ENCODE data around the gene RGPD8. TPM values are rescaled to one million over a fixed set of nuclear protein-coding genes. Genes with fewer than 3 reads are reported as not detected.

Gene RGPD8
- total RNA-seq, 1 donor from 2014 or later, result 8.6 TPM

DNA sequence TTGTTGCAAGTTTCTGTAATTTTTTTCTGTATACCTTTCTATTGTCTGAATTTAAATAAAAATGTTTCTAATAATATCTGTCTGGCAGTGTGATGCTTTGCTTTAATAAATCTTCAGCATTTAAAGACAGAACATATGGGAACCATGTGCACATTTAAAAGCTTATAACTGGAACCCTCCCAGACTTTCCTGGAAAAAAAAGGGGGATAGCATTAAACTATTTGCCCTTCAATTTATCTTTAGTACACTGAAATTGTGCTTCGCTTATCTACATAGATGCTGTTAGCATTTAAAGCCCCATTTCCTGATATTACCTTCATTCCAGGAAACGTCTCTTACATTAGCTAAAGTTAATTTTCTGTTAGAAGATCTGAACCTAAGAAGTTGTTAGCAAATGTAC, 93.5 kb downstream of the RGPD8 start:
- Mint-ChIP-seq H3K4me3 (ENCODE audit: unreplicated experiment) (no peak overlapping the region), H3K27me3 (ENCODE audit: unreplicated experiment) (no peaks in the 10 kb centered on the region), H3K27ac (ENCODE audit: unreplicated experiment) (no peak overlapping the region), H3K4me1 (ENCODE audit: unreplicated experiment) (no peaks in the 10 kb centered on the region), H3K36me3 (ENCODE audit: unreplicated experiment) (no peaks in the 10 kb centered on the region), H3K9me3 (ENCODE audit: unreplicated experiment) (no peaks in the 10 kb centered on the region)
- TF ChIP-seq, protein P1, sequence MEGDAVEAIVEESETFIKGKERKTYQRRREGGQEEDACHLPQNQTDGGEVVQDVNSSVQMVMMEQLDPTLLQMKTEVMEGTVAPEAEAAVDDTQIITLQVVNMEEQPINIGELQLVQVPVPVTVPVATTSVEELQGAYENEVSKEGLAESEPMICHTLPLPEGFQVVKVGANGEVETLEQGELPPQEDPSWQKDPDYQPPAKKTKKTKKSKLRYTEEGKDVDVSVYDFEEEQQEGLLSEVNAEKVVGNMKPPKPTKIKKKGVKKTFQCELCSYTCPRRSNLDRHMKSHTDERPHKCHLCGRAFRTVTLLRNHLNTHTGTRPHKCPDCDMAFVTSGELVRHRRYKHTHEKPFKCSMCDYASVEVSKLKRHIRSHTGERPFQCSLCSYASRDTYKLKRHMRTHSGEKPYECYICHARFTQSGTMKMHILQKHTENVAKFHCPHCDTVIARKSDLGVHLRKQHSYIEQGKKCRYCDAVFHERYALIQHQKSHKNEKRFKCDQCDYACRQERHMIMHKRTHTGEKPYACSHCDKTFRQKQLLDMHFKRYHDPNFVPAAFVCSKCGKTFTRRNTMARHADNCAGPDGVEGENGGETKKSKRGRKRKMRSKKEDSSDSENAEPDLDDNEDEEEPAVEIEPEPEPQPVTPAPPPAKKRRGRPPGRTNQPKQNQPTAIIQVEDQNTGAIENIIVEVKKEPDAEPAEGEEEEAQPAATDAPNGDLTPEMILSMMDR (IDR thresholded peaks at IDR 0.05), result no peak
- no peak for DNase-seq (ENCODE audit: extremely low spot score, unreplicated experiment)

DNA sequence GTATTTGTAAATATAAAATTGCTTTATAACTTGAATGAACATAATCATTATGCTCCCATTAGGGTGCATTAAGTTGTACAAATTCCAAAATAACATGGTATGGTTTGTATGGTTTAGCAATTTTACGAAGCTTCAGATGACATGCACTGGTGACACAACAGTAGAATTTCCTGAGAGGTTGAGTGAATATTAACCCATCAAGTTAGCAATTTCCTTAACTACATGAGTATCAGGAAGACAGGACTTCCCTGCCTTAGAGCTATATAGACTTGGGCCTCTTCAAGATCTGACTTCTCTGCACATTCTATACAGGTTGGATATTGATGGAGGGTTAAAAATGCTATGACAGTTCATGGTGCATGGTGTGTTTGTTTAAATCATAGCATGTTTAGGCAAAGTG, 97.8 kb downstream of the RGPD8 start:
- Mint-ChIP-seq H3K36me3 (ENCODE audit: unreplicated experiment) (peaks cover 12% of the 10 kb centered on the region), H3K27me3 (ENCODE audit: unreplicated experiment) (no peaks in the 10 kb centered on the region), H3K9me3 (ENCODE audit: unreplicated experiment) (no peaks in the 10 kb centered on the region), H3K27ac (ENCODE audit: unreplicated experiment) (no peak overlapping the region), H3K4me3 (ENCODE audit: unreplicated experiment) (no peak overlapping the region), H3K4me1 (ENCODE audit: unreplicated experiment) (no peaks in the 10 kb centered on the region)
- TF ChIP-seq, protein P1 (IDR thresholded peaks at IDR 0.05), result no peak
- no peak for DNase-seq (ENCODE audit: extremely low spot score, unreplicated experiment)

DNA sequence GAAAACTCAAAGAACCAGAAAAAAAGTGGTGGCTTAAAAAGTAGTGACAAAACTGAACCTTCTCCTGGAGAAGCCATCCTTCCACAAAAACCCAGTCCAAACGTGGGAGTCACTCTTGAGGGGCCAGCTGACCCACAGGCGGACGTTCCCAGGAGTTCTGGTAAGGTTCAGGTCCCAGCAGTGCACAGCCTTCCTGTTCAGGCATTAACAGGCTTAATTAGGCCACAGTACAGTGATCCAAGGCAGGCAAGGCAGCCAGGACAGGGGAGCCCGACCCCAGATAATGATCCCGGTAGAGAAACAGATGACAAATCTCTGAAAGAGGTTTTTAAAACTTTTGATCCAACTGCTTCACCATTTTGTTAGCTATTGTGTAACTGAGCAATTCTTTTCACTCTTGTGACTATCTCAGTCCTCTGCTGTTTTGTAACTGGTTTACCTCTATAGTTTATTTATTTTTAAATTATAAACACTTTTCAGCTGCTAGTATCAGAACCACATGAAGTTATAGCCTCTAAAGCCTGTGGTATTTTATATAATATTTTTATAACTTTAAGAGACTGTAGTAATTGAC, 101.2 kb downstream of the RGPD8 start:
- Mint-ChIP-seq H3K4me1 (ENCODE audit: unreplicated experiment) (no peaks in the 10 kb centered on the region), H3K36me3 (ENCODE audit: unreplicated experiment) (peaks cover 25% of the 10 kb centered on the region), H3K27me3 (ENCODE audit: unreplicated experiment) (no peaks in the 10 kb centered on the region), H3K4me3 (ENCODE audit: unreplicated experiment) (no peak overlapping the region), H3K9me3 (ENCODE audit: unreplicated experiment) (no peaks in the 10 kb centered on the region), H3K27ac (ENCODE audit: unreplicated experiment) (no peak overlapping the region)
- DNase-seq (ENCODE audit: extremely low spot score, unreplicated experiment), result no peak
- TF ChIP-seq, protein P1 (IDR thresholded peaks at IDR 0.05), result no peak

DNA sequence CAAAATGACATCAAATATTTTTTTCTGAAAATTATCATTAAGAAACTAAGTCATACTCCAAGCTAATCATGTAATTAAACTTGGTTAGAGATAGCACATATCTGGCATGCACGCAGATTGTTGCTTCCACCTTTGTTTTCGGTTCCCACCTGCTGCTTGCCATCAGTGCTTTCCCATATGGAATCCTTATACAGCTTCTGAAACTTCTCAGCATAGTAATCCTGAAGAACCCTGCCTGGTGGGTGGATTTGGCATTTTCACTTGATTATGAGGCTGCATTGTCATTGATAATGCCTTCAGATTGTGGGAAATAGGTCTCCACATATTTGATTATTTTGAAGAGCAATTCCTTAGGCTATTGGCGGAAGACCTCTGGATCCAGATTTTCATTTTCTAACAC, 110.5 kb downstream of the RGPD8 start:
- DNase-seq (ENCODE audit: extremely low spot score, unreplicated experiment), result no peak
- TF ChIP-seq, protein P1 (IDR thresholded peaks at IDR 0.05), result no peak
- H3K27me3 Mint-ChIP-seq (ENCODE audit: unreplicated experiment), result no peaks in the 10 kb centered on the region
- peak overlapping the region; percentile 56 for H3K27ac Mint-ChIP-seq (ENCODE audit: unreplicated experiment)
- H3K36me3 Mint-ChIP-seq (ENCODE audit: unreplicated experiment), result peaks cover 33% of the 10 kb centered on the region
- H3K4me3 Mint-ChIP-seq (ENCODE audit: unreplicated experiment), result no peak overlapping the region
- H3K9me3 Mint-ChIP-seq (ENCODE audit: unreplicated experiment), result no peaks in the 10 kb centered on the region
- H3K4me1 Mint-ChIP-seq (ENCODE audit: unreplicated experiment), result peaks cover 16% of the 10 kb centered on the region

DNA sequence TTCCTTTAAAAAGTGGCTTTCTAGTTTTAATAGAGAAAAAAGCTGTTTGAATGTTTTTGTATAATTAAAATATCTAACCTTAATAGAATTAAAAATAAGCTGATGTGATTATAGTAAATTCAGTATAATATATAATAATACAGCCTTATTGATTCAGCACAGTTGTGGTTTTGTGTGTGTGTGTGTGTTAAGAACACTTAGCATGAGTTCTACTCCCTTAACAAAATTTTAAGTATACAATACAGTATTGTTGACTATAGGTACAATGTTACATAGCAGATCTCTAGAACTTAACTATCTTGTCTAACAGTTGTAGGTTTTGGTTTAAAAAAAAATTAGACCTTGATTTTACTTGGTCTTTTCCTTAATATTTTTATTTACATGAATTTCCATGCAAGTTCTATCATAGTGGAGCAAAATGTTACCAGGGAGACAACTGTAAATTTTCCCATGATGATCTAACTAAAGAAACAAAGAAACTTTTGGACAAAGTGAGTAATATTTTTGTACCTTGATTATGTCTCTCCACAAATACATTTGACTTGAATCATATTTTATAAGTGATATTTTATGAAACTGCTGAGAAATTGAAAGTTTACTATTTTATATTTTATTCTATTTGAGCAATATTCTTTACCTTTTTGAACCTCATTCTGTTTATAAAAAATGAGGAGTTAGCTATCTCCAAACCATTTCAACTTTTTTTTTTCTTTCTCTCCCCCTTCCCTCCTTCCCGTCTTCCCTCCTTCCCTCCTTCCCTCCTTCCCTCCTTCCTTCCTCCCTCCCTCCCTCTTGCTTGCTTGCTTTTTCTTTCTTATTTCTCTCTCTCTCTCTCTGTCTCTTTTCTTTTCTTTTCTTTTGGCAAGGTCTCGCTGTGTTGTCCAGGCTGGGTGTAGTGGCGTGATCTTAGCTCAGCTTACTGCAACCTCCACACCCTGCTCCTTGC, 111.8 kb downstream of the RGPD8 start:
- peak overlapping the region; percentile 56 for H3K27ac Mint-ChIP-seq (ENCODE audit: unreplicated experiment)
- no peak overlapping the region for H3K4me3 Mint-ChIP-seq (ENCODE audit: unreplicated experiment)
- no peaks in the 10 kb centered on the region for H3K9me3 Mint-ChIP-seq (ENCODE audit: unreplicated experiment)
- peaks cover 26% of the 10 kb centered on the region for H3K4me1 Mint-ChIP-seq (ENCODE audit: unreplicated experiment)
- no peaks in the 10 kb centered on the region for H3K27me3 Mint-ChIP-seq (ENCODE audit: unreplicated experiment)
- DNase-seq (ENCODE audit: extremely low spot score, unreplicated experiment), result no peak
- peaks cover 21% of the 10 kb centered on the region for H3K36me3 Mint-ChIP-seq (ENCODE audit: unreplicated experiment)
- TF ChIP-seq, protein P1 (IDR thresholded peaks at IDR 0.05), result no peak
